Measurements from ENCODE around the gene MOB3B. TPM values are rescaled to one million over a fixed set of nuclear protein-coding genes. Genes with fewer than 3 reads are reported as not detected.

MOB3B gene
- total and polyA plus RNA-seq, 2 of the 13 experiments (the other 11 are each of a cell fraction or from before 2014, with no cell fraction given), result 0.03 to 0.09 TPM

DNA sequence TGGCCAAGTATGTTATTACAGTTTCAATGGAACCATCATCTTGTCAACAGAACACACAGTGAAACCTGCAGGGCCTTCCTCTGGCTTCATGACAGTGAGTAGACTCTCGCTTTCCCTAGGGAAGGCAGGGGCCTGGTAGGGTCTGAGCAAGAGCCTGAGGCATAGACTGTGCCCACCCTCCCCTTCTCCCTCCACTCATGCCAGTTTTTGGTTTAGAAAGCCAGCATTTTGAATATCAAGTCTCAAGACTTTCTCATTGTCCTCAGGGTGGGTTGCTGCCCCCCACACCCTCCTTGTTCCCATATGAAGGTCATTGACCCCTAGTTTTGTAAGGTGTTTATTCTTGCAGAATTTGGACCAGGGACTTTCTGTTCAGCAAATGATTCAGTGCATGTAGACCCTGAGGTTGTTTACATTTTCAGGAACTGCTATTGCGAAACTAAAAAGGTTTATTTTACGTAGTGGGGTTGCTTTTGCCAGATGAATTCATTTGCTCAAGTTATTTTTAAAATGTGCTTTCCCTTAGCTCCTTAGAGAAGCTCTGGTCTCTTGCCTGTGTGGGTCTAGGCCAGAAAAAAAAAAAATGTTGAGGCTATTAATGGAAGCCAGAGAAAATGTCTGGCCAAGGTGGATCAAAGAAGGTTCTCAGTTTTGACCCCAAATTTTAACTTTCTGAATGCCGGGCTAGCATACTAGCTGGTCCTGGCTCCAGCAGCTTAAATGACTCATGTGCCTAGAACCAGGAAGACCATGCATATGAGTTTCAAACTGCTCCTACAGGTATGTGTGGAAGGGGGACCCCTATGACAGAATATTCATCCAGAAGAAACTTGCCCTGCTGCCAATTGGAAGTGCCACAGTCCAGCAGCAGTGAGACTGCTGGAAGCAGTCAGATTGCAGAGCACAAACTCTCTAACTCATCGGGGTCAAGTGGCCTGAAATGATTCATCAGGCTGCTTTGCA, 10.1 kb upstream of the MOB3B start (continued):
- TF ChIP-seq, protein P1, sequence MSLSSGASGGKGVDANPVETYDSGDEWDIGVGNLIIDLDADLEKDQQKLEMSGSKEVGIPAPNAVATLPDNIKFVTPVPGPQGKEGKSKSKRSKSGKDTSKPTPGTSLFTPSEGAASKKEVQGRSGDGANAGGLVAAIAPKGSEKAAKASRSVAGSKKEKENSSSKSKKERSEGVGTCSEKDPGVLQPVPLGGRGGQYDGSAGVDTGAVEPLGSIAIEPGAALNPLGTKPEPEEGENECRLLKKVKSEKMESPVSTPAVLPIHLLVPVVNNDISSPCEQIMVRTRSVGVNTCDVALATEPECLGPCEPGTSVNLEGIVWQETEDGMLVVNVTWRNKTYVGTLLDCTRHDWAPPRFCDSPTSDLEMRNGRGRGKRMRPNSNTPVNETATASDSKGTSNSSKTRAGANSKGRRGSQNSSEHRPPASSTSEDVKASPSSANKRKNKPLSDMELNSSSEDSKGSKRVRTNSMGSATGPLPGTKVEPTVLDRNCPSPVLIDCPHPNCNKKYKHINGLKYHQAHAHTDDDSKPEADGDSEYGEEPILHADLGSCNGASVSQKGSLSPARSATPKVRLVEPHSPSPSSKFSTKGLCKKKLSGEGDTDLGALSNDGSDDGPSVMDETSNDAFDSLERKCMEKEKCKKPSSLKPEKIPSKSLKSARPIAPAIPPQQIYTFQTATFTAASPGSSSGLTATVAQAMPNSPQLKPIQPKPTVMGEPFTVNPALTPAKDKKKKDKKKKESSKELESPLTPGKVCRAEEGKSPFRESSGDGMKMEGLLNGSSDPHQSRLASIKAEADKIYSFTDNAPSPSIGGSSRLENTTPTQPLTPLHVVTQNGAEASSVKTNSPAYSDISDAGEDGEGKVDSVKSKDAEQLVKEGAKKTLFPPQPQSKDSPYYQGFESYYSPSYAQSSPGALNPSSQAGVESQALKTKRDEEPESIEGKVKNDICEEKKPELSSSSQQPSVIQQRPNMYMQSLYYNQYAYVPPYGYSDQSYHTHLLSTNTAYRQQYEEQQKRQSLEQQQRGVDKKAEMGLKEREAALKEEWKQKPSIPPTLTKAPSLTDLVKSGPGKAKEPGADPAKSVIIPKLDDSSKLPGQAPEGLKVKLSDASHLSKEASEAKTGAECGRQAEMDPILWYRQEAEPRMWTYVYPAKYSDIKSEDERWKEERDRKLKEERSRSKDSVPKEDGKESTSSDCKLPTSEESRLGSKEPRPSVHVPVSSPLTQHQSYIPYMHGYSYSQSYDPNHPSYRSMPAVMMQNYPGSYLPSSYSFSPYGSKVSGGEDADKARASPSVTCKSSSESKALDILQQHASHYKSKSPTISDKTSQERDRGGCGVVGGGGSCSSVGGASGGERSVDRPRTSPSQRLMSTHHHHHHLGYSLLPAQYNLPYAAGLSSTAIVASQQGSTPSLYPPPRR (CRISPR knock-in tag; IDR thresholded peaks at IDR 0.05; ENCODE audit: borderline replicate concordance), result 0 out of 2 replicates have a peak, but pooled peaks have one; percentile 31
- TF ChIP-seq PLRG1 (conservative IDR thresholded peaks at IDR 0.05), result no peak
- no peak for TF ChIP-seq ZC3H4 (CRISPR knock-in tag; IDR thresholded peaks at IDR 0.05; ENCODE audit: borderline replicate concordance)
- no peak for TF ChIP-seq MLLT10 (CRISPR knock-in tag; IDR thresholded peaks at IDR 0.05)
- TF ChIP-seq, protein P2, sequence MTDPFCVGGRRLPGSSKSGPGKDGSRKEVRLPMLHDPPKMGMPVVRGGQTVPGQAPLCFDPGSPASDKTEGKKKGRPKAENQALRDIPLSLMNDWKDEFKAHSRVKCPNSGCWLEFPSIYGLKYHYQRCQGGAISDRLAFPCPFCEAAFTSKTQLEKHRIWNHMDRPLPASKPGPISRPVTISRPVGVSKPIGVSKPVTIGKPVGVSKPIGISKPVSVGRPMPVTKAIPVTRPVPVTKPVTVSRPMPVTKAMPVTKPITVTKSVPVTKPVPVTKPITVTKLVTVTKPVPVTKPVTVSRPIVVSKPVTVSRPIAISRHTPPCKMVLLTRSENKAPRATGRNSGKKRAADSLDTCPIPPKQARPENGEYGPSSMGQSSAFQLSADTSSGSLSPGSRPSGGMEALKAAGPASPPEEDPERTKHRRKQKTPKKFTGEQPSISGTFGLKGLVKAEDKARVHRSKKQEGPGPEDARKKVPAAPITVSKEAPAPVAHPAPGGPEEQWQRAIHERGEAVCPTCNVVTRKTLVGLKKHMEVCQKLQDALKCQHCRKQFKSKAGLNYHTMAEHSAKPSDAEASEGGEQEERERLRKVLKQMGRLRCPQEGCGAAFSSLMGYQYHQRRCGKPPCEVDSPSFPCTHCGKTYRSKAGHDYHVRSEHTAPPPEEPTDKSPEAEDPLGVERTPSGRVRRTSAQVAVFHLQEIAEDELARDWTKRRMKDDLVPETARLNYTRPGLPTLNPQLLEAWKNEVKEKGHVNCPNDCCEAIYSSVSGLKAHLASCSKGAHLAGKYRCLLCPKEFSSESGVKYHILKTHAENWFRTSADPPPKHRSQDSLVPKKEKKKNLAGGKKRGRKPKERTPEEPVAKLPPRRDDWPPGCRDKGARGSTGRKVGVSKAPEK (CRISPR knock-in tag; IDR thresholded peaks at IDR 0.05; ENCODE audit: borderline replicate concordance), result 0 out of 2 replicates have a peak, but pooled peaks have one; percentile 25
- TF ChIP-seq, protein P3, sequence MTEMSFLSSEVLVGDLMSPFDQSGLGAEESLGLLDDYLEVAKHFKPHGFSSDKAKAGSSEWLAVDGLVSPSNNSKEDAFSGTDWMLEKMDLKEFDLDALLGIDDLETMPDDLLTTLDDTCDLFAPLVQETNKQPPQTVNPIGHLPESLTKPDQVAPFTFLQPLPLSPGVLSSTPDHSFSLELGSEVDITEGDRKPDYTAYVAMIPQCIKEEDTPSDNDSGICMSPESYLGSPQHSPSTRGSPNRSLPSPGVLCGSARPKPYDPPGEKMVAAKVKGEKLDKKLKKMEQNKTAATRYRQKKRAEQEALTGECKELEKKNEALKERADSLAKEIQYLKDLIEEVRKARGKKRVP (CRISPR knock-in tag; IDR thresholded peaks at IDR 0.05), result peak in 1 of 2 experiments; percentile 49; a peak in 1 of 4 replicates
- peak; percentile 55; the same call in 1 of the 2 replicates for TF ChIP-seq FOXK2 (IDR thresholded peaks at IDR 0.05)
- TF ChIP-seq KLF15 (CRISPR knock-in tag; IDR thresholded peaks at IDR 0.05; ENCODE audit: borderline replicate concordance), result no peak
- TF ChIP-seq FOXA3 (CRISPR knock-in tag; IDR thresholded peaks at IDR 0.05), result peak; percentile 94
- peak; percentile 76; the same call in 1 of the 2 replicates for TF ChIP-seq FOXK1 (CRISPR knock-in tag; IDR thresholded peaks at IDR 0.05; ENCODE audit: borderline replicate concordance, low read depth)
- TF ChIP-seq MEF2D (CRISPR knock-in tag; IDR thresholded peaks at IDR 0.05), result peak; percentile 57; the same call in 1 of the 2 replicates
- TF ChIP-seq PCBP1 (IDR thresholded peaks at IDR 0.05; ENCODE audit: borderline replicate concordance, low read depth, low read length), result no peak
- TF ChIP-seq MIXL1 (CRISPR knock-in tag; IDR thresholded peaks at IDR 0.05), result peak; percentile 54; the same call in 1 of the 2 replicates
- TF ChIP-seq GTF2F1 (IDR thresholded peaks at IDR 0.05; ENCODE audit: low read length), result no peak
- no peak for TF ChIP-seq ZNF550 (CRISPR knock-in tag; IDR thresholded peaks at IDR 0.05; ENCODE audit: borderline replicate concordance)
- TF ChIP-seq, protein P4, sequence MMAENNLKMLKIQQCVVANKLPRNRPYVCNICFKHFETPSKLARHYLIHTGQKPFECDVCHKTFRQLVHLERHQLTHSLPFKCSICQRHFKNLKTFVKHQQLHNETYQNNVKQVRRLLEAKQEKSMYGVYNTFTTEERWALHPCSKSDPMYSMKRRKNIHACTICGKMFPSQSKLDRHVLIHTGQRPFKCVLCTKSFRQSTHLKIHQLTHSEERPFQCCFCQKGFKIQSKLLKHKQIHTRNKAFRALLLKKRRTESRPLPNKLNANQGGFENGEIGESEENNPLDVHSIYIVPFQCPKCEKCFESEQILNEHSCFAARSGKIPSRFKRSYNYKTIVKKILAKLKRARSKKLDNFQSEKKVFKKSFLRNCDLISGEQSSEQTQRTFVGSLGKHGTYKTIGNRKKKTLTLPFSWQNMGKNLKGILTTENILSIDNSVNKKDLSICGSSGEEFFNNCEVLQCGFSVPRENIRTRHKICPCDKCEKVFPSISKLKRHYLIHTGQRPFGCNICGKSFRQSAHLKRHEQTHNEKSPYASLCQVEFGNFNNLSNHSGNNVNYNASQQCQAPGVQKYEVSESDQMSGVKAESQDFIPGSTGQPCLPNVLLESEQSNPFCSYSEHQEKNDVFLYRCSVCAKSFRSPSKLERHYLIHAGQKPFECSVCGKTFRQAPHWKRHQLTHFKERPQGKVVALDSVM (CRISPR knock-in tag; IDR thresholded peaks at IDR 0.05), result no peak
- no peak for TF ChIP-seq ZNF839 (CRISPR knock-in tag; IDR thresholded peaks at IDR 0.05; ENCODE audit: borderline replicate concordance)
- TF ChIP-seq ZNF329 (CRISPR knock-in tag; IDR thresholded peaks at IDR 0.05; ENCODE audit: low read depth), result no peak

Data from HepG2 (cell line).